GM18951 (cell line): ENCODE measurements around the gene PSTPIP1.

Experiments used
- POLR2A ChIP-seq: IDR thresholded peaks from 4 replicates; pipeline ENCODE4 v1.6.1; 2011; ENCODE audit warnings: mild to moderate bottlenecking; ENCODE audit not compliant: insufficient read length, insufficient read depth; ENCODE audit errors: extremely low read depth
- in situ Hi-C: fragments of 300-500 bp; cut with MboI; formaldehyde crosslinking; loops from one replicate; pipeline ENCODE4 v1.12.0; 2022; ENCODE audit warnings: low sequenced_read_pairs, mixed read lengths, inconsistent platforms; ENCODE audit not compliant: unreplicated experiment

PSTPIP1 gene

DNA sequence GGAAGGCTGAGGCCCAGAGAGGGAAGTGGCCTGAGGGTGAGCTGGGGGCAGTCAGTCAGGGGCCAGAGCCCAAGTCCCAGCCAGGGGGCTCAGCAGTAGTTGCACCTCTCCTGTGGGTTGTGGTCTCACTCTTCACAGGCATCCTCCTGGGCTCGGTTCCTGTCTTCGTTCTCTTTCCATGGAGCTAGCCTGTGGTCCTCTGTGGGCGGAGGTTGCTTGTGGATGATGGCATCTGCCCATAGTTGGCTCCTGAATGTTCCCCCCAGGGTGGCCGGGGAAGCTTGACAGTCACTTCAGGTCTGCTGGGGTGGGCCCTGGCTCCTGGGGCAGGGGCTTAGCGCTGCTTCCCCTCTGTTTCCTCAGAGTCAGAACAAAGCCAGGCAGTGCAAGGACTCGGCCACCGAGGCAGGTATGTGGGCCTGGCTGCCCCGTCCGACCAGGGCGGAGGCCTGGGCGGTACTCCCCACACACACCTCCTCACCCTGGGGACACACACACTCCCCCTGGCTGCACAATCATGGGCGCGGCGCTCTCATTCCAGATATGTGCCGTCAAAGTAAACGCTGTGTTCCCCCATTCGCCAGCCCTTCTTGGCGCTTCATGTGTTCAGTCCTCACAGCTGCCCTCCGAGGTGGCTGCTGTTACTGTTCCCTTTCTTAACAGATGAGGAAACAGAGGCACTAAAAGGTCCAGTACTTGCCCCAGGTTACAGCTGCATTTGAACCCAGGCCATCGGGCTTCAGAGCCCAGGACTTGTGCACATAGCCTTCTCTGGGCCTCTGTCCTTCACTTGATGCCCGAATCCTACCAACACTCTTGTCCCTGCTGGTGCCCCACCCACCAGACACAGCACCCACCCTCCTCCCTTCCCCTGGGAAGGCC, 34.5 kb downstream of the PSTPIP1 start:
- no peak for TF ChIP-seq POLR2A
- in situ Hi-C loops = no loop called here

DNA sequence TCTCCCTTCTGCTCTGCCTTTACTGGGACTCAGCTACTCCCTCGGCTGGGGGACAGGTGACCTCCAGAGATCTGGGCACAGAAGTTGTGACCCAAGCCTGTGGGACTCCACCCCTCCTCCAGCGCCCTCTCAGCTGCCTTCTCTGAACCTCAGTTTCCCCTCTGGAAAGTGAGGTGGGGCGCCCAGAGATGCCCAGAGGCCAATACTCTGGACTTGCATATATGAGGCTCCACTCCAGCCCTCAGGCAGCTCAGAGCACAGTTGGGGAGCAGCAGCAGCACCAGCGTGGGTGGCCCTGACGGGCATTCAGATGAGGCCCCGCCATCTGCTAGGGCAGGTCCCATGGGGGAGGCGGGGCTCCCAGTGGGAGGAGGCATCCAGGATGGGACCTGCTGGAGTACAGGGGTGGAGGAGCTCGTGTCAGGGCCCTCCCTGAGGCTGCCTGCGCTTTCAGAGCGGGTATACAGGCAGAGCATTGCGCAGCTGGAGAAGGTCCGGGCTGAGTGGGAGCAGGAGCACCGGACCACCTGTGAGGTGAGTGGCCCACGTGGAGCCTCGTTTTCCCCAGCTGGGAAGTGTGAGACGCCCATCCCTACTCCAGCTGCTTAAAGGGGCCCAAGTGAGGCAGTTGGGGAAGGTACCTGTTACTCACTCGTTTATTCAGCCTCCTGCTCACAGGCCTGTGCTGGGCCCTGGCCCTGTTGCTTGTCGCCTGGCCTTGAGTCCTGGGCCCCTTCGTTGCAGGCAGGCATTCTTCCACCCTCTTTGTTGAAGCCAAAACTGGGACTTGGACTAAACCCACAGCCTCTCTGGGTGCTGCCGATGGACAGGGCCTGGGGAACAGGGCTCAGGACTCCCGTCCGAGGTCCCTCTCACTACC, 35.4 kb downstream of the PSTPIP1 start:
- in situ Hi-C loops = no loop called here
- TF ChIP-seq POLR2A = no peak

DNA sequence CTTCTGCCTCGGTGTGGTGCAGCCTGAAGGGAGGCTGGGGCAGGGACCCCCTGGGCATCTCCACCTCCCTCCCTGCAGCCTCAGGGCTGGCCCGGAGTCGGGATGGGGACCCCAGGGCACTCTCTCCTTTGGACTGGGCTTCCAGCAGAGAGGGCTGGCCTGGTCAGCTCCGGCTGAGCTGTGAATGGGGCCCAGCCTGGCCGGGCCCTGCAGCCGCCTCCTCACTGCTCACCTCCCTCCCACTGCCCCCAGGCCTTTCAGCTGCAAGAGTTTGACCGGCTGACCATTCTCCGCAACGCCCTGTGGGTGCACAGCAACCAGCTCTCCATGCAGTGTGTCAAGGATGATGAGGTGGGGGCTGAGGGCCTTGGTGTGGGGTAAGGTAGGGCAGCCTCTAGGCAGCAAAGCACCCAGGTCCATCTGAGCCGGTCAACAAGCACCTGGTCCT, 36.0 kb downstream of the PSTPIP1 start:
- no peak for TF ChIP-seq POLR2A
- in situ Hi-C loops = no loop called here

DNA sequence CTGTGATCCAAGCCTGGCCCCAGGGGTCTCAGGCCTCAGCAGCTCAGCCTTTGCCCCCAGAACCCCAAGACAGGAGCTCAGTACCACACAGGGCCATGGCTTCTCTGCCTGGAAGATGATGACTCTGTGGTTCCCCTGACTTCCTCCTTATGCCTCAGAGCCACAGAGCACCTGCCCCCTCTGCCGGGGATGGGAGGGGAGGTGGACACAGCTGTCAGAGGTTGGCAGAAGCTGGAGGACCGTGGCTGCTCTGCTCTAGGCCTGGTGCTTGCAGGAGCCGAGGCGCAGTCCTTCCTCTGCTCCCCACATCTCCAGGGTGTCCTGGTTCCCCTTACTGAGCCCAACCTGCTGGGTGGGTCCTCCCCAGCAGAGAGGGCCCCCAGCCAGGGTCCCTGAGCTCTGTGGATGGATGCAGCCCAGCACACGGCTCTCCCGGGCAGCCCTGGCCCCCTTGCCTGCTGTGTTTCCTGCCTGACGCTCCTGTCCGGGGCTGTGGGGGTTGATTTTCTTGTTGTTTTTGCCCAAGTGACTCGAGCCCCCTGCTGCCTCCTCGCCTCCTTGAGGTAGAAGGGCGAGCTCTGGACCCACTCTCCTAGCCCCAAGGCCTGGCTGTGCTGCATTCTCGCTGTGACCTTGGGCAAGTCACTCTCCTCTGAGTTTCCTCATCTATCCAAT, 36.6 kb downstream of the PSTPIP1 start:
- no peak for TF ChIP-seq POLR2A
- in situ Hi-C loops = no loop called here

DNA sequence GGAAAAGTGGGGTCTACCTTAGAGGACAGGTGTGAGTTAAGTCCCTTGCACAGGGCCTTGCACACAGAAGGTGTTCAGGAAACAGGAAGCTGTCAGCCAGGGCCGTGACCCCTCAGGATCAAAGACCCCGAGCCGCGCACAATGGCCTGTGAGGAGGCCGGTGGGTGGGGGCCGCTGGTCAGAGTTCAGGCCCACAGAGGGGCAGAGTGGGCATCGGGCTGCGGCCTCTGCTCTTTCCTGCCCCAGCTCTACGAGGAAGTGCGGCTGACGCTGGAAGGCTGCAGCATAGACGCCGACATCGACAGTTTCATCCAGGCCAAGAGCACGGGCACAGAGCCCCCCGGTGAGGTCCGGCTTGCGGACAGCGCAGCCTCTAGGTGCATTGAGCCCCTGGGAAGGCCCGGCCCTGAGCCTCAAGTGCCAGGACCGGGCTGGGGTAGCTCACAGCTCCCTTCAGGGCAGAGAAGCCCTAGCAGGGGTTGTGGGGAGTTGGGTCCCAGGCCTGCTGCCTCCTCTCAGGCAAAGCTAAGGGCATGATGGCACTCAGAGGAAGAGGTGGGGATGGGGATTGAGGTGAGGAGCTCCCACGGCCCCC, 37.2 kb downstream of the PSTPIP1 start:
- in situ Hi-C loops = no loop called here
- TF ChIP-seq POLR2A = no peak

DNA sequence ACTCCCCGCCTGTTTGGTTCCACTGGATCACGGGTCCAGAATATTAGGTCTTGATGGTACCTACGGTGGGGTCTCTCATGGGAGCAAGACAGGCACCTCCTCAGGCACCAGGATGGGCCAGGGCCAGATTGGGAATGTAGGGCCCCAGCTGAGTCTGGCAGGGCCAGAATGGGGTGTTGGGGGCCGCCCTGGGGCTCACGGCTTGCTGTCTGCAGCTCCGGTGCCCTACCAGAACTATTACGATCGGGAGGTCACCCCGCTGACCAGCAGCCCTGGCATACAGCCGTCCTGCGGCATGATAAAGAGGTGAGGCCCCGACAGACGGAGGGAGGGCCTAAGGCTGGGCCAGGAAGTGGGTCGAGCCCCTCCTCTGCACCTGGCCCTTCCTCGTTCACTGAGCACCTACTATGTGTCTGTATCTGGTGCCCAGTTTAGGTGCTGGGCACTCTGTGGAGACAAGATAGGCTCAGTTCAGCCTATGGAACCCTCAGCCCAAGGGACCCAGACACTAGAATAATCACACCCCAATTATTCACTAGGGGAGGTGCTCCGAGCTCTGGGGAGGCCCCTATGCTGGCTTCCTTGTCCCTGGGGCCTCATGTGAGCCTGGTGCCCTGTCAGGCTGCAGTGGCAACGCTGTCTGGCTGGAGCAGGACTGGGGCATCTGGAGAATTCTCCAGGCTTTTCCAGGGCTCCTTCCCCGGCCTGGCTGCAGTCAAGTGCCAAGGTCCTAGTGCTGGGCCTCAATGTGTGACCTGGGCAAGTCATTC, 37.9 kb downstream of the PSTPIP1 start:
- no peak for TF ChIP-seq POLR2A
- in situ Hi-C loops = no loop called here

- in situ Hi-C loops = no loop called here
- TF ChIP-seq POLR2A = no peak
Measured at GRCh38 chr15:77033417-77033728, 38.4 kb downstream of the PSTPIP1 start.

DNA sequence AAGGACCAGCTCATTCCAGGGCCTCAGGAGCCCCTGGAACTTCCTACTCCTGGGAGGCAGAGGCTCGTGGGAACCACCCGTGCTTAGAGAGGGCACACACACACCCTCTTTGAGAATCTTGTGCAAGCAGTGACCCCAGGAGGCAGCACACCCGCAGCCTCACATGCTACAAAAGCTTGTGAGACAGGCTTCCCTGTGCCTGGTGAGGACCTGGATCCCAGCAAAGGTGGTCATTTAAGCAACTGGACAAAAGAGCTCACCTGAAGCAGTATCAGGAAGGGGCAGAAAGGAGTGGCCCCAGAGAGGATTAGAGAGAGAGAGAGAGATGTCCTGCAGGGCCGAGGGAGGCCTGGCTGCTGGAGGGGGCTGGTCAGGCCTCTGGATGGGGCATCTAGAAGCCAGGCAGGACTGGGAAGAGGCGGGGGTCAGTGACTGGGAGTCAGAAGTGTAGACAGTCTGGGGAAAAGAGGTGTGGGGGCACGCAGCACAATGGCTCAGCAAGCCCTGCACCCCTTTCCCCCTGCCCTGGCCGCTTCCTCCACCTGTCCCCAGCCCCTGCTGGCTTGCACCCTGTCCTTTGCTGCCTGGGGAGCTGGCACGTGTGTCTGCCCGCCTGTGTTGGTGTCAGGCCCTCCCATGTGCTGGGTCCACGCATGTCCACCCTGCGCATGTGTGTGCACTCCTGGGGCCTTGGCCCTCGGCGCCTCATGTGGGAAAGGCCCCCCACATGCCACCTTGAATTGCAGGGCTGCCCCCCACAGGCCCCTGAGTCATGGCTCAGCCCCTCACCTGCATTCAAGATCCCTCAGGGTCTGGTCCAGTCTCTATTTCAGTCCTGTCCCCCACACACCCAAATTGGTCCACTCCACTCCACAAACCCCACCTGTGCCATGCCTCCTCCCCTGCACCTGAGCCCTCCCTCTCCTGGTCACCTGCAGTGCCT, 39.1 kb downstream of the PSTPIP1 start:
- no peak for TF ChIP-seq POLR2A
- in situ Hi-C loops = no loop called here

GRCh38 chr15:77034695-77035489, 40.0 kb downstream of the PSTPIP1 start:
- in situ Hi-C loops = no loop called here

GRCh38 chr15:77035584-77035983, 40.7 kb downstream of the PSTPIP1 start:
- peak; percentile 8 for TF ChIP-seq POLR2A
- in situ Hi-C loops = no loop called here

More at GRCh38 chr15:77034695-77035489, 40.0 kb downstream of the PSTPIP1 start:
- no peak for TF ChIP-seq POLR2A
